HK-2 (cell line): ENCODE measurements around the gene LYRM4.

Experiments
- DNase-seq: peaks from one replicate; pipeline ENCODE4 v3.0.0-alpha.2; 2018; ENCODE audit not compliant: unreplicated experiment

LYRM4 gene

DNA sequence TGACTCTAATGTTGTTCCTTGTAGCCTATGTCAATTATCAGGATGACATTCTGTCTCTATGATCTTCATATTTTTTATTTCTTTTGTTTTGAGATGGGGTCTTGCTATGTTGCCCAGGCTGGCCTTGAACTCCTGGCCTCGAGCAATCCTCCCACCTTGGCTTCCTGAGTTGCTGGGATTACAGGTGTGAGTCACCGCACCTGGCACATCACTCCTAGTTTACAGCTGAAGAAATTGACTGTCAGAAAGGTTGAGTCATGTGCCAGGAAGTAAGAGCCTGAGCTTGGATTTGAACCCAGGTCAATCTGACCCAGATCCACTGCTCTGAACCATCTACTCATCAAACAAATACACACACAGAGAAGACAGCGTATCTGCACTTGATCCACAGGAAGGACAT is 161.2 kb downstream of the LYRM4 start:
- no peak for DNase-seq

DNA sequence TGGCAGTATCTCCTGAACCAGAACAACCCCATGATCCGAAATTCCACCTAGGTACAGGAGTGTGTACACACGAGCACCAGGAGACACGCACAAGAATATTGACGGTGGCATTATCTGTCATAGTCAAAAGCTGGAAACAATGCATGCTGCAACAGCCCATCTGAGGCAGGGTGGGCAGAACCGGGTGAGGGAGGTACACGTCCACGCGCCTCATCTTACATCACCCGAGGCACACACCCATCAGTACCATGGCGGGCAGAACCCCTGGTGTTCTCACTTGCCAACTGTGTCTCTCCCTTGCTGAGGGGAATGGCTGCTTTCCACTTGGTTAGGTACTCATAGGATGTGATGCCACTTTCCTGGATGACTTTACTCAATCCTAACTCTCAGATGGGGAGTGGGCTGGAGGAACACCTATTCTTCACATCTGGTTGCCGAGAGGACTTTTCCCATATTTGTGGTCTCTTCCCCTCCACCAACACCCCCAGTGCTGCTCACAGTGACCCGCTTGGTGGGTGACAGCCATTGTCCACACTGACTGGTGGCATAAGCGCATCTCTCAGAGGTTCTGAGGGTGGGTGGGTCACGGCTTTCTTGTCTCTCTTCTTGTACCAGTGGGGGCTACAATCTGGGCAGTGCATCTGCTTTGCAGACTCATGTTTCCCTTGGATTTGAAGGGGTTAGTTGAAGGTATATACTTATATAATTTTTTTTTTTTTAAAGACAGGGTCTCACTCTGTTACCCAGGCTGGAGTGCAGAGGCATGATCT is 162.1 kb downstream of the LYRM4 start:
- no peak for DNase-seq

DNA sequence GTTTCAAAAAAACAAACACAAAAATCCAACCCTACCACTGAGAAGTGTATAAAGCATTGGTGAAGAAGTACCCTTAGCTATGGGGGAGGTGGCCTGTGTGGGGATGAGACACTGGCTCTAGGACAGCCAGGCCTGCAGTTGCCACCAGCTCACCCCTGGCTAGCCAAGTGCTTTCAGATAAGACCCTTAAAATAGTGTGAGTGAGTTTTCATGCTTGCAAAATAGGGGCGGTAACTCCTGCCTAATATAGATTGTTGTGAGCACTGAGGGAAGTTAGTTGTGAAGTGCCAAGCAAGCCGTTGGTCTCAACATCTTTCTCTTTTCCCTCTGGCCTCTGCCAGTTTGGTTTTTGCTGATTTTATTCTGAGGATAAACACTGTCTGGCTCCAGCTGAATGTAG is 164.3 kb downstream of the LYRM4 start:
- DNase-seq, result no peak

DNA sequence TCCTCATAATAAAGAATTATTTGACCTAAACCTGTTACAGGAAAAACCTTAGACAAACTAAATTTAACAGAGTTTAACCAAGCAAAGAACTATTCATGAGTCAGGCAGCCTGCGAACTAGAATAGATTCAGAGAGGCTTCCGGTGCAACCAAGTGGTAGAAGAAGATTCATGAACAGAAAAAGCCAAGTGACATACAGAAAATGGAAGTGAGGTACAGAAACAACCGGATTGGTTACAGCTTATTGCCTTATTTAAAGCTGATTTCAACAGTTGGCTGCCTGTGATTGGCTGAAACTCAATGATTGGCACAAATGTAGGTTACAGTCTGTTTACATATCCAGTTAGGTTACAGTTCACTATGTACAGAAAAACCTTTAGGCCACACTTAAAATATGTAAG is 165.5 kb downstream of the LYRM4 start:
- DNase-seq, result no peak

DNA sequence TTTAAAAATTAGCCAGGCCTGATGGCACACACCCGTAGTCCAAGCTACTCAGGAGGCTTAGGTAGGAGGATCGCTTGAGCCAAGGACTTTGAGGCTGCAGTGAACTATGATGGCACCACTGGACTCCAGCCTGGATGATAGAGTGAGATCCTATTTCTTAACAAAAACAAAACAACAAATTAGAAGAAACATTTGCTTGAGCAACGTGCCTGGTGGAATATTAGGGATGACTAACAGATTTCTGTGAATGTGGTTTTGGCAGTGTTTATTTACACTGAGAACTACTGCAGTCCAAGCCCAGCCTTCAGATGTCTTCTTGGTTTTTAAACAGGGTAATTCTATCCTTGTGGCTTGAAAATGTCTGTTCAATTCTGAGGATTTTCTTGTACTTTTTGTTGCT is 166.4 kb downstream of the LYRM4 start:
- no peak for DNase-seq

DNA sequence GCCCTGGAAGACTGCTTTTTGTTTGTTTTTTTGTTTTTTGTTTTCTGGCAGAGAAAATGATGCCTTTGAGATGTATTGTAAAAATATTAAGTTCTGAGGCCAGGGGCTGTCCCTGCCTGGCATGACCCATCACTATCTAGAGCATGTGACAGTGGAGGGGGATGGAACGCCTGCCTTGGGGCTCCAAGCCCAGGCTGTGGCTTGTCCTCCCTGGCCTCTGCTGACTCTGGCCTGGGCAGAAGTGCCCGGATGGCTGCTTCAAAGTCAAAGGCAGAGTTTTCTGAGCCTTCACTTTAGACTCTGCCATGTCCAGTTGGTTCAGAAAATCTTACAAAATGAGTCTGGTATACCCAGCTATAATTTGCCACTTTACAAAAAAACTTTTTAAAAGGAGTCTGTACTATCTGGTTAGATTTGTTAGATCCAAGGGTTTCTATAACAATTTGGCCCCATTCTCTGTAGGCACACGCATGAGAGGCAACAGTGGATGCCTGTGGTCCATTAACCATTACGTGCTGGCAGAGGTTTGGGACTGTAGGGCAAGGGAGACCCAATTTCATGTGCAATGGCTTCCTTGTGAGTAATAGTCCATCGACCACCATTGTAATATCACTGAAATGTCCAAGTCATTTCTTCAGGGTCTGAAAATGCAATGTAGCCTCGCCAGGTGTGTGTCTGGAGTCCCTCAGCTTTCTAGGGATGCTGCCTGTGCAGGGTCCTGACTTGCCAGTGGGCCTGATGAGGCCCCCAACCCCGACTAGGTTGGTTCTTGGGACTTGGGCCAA is 167.3 kb downstream of the LYRM4 start:
- no peak for DNase-seq

DNA sequence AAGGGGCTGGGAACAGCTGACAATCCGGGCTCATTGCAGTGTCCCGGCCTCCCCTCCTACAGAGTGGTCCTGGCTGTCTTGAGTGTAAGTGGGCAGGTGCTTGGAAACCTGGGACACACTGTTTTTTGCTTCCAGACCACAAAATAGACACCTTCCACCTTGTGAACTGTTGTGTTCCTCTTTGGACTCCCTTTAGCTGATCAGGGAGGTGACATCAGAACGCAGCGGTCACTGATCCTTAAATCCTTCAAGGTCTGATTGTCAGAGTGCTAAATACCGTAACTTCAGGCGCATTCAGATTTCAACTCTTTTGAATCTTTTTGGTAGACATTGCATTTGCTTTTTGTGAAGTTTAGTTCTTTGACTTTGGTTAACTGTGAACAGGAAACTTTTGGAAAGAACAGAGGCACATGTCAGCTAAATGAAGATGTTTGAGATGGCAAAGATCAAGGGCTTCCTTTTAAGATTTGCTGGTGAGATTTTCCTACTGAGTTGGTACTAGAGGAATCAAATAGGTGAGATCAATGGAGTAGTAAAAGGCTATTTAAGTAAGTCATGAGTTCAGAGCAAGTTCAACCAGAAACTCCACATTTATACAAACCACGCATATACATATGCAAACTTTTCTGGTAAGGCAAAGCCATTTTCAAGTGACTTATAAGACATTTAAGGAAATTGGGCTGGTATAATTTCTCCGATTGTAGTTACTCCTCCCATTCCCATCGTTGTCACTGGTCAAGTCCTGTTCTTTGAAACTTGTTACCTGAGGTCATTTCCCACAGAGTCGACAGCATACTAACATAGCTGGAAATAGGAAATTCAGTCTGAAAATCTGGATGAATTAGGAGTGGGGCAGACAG is 169.3 kb downstream of the LYRM4 start:
- no peak for DNase-seq

DNA sequence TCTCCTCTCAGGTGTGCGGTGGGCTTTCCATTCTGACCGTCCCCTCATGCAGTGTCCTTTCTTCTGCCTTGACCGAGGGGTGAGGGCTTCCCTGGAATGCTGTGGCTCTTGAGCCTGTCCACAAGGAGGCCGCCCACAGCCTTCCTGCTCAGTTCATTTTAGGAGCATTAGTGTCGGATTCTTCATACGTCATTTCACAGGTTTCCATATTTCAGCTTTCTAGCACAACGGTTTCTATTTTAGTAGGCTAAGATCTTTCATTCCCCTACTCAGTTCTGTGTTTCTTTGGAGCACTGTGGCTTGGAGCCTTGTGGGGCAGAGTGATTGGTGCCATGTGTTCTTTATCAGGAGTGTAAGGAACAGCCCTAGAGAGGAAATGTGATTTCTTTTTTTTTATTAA is 170.1 kb downstream of the LYRM4 start:
- no peak for DNase-seq

DNA sequence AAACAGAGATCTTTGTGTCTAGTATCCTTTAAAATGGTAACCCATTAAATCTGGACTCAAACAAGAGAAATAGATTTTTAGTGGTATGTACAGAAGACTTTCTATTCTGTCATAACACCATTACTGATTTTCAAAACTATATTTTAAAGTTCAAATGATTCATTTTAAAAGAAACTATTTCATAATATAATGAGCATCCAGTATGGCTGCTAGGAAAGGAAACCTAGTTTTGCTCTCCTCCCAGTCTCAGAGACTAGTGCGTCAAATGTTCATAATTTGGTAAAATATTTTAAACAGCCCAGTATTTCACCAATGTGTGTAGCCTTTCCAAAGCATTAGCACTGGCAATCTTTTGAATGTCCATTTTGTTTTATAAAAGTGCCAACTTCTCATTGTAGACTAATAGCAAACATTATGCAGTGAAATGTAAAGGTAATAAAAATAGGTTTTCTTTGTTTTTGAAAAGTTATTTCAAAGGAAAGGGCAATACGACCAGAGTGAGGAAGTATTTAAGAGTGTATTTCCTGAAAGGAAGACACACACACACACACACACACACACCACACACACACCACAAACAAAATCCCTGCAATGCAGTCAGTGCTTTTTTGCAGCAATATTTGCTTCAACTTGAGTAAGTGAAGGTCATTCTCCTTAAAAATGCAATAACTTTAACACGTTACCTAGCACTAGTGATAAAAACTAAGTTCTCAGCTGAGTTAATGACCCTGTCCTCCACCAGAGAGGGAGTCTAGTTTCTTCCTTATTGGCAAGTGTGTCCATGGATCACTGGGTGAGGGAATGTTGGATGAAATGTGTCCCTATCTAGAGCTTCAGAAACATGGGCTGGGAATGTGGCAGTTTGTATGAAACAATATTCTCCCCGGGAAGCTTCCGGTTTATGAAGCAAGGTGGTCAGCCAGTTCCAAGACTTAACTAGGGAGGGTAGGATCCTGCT is 171.0 kb downstream of the LYRM4 start:
- no peak for DNase-seq

DNA sequence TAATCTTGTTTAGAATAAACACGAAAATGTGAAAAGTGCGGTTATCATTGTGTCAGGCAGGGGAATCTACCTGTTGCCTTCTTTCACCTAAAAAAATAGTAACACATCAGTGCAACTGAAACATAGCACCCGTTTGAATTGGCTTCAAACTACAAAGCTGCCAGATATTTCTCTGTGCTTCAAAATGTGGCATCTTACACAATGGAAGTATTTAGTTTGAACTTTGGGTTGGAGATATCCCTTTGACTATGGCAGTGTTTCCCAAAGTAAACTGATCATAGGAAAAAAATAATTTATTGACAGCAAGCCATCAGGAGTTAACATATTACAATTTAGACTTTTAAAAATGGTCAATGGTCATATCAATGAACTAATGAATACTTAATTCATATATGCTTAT is 172.0 kb downstream of the LYRM4 start:
- no peak for DNase-seq

DNA sequence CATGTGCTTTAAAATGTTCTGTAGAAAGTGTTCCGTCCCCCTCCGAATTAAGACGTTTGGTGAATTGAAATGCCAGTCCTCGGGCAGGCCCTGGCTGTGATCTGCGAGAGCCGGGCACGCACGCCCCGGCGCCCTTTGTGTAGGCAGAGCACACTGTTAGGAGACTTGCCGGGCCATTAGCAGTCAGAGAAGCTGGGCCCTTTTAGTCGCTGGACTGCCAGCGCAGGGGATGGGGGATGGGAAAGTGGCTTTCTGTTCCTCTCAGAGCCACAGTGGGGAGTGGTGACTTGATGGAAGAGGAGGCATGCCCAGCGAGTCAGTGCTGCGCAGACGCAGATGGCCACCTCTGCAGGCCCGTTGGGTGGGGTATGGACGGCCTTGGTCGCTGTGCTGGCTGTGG is 173.4 kb downstream of the LYRM4 start:
- no peak for DNase-seq

DNA sequence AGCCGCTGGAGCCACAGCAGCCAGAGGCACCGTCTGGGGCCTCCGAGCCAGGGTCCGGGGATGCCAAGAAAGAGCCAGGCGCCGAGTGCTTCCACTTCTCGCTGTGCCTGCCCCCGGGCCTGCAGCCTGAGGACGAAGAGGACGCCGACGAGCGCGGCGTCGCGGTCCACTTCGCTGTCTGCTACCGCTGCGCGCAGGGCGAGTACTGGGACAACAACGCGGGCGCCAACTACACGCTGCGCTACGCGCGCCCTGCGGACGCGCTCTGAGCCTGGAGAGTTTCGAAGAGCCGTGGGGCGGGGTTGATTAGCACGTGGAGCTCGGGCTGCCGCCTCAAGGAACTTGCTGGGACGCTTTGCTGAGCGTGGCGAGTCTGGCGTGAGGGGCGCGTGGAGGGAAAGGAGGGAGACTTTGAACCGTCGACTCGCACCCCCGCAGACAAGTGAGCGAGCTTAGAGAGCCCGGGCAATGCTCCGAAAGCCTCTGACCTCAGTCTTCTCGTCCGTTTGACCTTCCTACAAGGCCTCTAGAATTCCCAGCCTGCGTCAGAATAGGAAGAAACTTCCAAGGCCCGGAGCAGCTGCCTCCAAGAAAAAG is 174.4 kb downstream of the LYRM4 start:
- no peak for DNase-seq

DNA sequence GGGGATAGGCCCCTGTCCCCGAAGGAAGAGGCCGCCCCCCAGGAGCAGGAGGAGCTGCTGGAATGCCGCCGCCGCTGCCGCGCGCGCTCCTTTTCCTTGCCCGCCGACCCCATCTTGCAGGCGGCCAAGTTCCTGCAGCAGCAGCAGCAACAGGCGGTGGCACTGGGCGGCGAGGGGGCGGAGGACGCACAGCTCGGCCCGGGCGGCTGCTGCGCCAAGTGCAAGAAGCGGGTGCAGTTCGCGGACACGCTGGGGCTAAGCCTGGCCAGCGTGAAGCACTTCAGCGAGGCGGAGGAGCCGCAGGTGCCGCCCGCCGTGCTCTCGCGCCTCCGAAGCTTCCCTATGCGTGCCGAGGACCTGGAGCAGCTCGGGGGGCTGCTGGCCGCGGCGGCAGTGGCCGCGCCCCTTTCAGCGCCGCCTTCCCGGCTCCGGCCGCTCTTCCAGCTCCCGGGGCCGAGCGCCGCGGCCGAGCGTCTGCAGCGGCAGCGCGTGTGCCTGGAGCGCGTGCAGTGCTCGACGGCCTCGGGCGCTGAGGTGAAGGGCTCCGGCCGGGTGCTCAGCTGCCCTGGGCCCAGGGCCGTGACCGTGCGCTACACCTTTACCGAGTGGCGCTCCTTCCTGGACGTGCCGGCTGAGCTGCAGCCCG is 175.0 kb downstream of the LYRM4 start:
- DNase-seq, result peak; percentile 70

DNA sequence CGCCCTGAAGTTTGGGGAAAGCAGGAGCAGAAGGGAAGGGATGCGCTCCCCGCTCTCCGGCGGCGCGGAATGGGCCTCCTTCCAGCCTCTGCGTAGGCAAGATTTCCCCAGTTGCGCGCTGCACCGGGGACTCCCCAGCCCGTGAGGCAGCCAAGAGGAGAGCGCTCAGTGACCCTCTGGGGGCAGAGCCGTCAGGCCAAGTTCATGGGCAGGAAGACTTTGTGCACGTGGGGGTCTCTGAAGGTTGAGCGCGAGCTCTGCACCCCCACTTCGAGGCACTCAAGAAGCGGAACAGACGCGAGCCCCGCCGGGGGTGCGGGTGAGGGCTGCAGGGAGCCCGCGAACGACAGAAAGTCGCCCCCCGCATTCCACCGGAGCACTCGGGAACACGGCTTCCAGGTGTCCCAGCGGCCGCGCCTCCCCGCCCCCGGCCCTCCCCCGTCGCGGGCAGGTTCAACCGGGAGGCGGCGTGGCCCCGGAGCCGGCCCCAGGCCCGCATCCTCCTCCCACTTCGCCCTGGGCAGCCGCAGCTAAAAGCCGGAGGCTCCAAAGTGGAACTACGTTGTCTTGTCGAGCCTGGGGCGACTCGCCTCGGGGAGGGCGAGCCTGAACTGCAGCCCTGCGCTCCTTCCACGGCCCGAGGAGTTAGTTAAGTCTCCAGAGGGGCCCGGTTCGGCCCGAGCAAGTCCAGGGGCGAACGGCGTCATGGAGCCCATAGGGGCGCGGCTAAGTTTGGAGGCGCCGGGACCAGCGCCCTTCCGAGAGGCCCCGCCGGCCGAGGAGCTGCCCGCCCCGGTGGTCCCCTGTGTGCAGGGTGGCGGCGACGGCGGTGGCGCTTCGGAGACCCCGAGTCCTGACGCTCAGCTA is 175.7 kb downstream of the LYRM4 start, which contains the start of gene PPP1R3G:
TSS of gene PPP1R3G (plus strand) at position 561 of the 867 bp plus-strand sequence. CDS start at position 706, 145 bp downstream.
- peak; percentile 76 for DNase-seq

DNA sequence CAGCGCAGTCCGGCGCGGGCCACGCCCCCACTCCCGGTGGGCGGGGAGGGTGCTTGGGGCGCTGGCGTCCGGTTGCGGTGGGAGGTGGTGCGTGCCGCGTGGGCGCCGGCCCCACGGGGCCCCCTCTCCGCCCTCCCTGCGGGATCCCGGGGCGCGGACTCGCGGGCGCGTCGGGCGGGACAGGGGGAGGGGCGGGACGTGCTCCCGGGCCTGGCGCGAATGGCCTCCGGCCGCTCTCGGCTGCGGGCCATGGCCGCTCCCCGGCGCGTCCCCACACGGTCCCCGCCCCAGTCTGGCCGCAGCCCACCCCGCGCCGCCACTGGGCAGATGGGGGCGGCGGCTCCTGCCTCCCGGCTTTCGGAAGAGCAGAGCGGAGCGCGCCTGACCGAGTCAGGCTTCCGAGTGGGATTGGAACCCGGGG is 176.4 kb downstream of the LYRM4 start:
- DNase-seq, result no peak

DNA sequence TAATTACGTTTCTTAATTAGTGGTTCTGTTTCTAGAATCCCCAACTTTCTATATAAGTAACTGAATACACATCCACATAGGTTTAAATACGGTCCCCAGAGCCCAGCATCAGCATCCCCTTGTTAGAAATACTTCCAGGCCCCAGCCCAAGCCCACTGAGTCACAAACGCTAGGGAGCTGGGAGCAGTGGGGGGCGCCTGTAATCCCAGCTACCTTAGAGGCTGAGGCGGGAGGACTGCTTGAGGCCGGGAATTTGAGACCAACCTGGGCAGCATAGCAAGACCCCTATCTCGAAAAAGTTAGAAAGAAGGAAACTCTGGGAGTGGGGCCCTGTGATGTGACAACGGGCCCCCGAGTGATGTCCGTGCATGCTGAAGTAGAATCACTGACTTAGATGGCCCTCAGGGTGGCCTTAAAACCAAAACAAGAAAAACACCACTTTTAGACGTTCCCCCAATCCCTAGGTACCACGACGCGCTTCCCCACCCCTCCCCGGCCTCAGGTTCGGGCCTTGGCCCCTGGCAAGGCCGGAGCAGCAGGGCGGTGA is 176.9 kb downstream of the LYRM4 start:
- DNase-seq, result no peak

DNA sequence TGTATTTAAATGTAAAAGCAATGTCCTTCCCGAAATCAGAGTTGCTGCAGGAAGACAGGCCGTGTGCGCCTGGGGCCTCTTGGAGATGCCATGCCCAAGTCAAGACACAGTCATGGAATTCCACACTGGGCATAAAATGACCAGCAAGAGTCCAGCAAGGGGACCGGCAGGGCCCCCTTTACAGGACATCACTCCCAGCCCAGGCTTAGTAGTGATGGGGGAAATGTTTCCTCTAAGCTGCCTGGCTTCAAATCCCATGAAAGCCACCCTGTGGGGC is 177.5 kb downstream of the LYRM4 start:
- DNase-seq, result peak; percentile 22

DNA sequence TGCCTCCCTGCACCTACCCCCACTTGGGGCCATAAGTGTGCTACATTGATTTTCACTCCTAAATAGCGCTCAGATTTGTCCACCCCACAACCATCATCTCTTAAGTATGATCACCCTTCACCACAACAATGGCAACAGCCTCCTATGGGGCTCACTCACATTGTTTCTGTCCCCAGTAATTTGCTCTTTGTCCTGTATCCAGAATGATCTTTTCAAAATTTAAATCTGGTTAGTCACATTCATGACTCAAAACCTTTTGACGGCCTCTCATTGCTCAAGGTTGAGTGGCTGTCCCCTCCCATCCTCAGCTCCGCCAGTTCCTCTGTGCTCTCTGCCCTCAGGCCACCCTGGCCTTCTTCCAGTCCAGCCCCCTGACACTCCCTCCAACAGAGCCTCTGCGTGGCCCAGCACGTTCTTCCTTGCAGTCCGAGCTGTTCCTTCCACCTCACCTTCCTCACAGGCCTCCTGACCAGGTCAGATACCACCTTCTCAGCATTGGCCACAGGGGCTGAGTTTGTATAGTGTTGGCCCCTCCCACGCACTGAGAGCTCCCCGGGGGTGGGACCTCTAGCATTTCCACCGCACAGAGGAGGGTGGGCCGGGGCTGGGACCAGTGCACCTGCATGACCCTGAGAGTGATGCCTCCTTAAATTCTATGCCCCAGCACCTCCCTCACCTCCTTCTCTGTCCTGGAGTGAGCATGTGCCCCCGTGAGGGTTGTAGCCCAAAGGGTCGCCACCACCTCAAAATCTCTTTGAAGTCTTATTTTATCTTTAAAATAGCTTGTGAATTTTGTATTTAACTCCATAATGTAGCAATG is 178.1 kb downstream of the LYRM4 start:
- DNase-seq, result peak; percentile 91
